Cerebellar cortex (tissue), 1 donor: ENCODE results near the gene DNAAF5.

Experiments
- DNase-seq: peaks from one replicate; pipeline ENCODE4 v3.0.0-alpha.2; 2015; ENCODE audit warnings: low spot score

The DNAAF5 gene

DNA sequence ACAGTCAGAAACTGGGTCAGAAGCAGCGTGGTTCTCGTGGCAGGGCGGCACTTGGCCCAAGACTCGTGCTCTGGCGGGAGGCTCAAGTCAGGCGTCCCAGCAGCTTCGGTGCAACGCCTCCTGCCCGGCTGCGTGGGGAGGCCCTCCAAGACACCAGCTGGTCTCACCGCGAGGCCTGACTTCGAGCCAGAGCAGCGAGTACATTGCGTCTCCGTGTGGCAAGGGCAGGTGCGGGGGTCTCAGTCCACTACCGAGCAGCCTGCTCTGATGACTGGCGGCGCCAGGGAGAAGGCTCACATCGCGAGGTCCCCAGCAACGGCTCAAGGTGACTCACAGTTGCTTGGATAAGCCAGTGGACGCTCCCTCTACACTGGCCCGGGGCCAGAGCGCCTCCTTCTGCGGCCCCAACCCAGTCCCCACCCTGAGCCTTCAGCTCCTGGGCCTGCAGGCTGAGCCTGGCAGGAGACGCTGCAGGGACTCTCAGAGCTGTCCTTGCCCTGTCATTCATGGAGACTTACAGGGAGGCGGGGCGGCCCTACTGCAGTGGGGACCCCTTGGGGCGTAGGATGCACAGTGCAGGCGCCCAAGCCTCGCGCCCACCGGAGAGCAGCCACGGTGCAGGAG lies 42.5 kb downstream of the DNAAF5 start:
- peak; percentile 84 for DNase-seq

DNA sequence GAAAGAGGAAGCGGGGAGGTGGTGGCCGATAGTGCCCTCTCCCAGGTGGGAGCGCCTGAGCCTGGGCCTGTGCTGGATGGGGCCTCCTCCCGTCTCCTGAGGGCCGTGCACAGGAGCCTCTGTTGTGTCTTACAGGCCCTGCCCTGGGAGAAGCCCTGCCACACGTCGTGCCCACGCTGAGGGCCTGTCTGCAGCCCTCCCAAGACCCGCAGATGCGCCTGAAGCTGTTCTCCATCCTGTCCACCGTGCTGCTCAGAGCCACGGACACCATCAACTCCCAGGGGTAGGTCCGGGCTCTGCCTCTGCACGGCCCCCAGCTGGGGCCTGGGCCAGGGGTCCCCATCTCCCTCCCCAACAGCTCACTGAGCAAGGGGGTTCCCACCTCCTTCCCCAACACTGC lies 43.8 kb downstream of the DNAAF5 start:
- DNase-seq: no peak

DNA sequence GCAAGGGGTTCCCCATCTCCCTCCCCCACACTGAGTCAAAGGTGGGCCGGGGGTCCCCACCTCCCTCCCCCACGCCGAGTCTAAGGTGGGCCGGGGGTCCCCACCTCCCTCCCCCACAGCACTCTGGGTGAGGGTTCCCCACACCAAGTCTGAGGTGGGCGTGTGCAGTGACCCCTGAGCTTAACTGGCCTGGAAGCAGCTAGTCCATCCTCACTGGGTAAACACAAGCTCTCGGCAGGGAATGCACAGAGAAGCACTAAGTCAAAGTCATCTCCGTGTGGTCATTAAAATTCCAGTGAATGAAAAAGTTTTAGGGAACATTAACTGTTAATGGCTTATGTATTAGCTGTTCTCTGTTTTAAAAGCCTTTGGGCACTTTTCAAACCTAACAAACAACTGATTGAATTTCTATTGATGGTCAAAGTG lies 44.3 kb downstream of the DNAAF5 start:
- DNase-seq: no peak

DNA sequence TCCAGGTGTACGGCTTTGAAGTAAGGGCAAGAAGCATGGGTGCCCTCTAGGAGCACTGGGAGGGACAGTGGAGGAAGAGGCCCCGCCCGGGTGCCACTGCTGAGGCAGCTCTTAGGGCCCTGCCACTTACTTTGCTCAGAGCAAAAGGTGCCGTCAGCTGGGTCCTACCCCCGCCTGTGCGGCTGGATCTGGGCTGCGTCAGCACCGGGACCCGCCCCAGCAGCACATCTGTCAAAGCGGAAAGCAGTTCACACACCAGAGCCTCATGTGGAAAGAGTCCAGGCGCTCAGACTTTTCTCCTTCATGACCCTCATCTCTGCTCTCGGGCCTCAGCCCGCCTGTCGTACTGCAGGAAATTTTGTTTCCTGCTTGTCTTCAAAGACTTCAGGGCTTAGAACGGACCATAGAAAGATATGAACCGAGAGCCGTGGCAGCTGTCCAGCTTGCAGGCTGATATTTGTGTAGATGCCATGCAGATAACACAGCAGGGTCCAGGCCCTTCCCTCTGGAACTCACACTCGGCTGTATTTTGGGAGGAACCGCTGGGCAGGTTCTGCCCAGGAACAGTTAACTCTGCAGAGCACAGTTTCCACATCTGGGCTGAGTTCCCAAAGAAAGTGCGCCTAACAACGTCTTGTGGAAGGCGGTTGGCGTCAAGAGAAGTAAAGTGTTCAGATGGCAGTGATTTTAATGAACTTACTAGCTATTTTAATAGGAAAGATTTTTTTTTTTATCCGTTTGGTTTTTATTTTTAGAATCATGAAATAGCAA lies 44.9 kb downstream of the DNAAF5 start:
- DNase-seq: peak; percentile 5

DNA sequence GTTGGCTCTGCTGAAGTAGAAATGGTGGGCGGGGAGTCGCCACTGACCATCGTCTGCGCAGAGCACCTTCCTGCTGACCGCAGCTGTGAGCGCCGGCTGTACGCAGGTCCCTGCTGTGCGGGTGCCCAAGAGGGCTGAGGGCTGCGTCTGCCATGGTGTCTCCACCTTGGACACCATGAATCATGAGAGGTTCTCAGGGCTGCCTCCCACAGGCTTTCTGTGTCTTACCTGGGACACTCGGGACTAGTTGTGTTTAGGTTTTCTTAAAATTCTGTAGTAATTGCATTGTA lies 45.5 kb downstream of the DNAAF5 start:
- DNase-seq: no peak

DNA sequence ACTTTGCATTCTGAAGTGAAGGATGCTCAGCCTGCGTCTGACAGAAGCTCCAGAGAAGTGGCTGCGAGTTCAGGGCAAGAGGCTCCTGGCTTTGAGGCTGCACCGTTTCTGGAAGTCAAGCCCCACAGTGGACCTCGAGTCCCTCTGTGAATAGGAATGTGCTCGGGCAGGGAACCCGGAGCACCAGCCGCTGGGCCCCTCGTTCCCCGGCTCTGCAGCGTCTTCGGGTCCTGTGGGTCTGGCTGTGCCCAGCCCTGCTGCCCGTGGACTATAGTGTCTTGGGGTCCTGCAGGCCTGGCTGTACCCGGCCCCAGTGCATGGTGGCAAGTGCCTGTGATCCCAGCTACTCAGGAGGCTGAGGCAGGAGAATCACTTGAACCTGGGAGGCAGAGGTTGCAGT lies 45.9 kb downstream of the DNAAF5 start:
- DNase-seq: no peak

DNA sequence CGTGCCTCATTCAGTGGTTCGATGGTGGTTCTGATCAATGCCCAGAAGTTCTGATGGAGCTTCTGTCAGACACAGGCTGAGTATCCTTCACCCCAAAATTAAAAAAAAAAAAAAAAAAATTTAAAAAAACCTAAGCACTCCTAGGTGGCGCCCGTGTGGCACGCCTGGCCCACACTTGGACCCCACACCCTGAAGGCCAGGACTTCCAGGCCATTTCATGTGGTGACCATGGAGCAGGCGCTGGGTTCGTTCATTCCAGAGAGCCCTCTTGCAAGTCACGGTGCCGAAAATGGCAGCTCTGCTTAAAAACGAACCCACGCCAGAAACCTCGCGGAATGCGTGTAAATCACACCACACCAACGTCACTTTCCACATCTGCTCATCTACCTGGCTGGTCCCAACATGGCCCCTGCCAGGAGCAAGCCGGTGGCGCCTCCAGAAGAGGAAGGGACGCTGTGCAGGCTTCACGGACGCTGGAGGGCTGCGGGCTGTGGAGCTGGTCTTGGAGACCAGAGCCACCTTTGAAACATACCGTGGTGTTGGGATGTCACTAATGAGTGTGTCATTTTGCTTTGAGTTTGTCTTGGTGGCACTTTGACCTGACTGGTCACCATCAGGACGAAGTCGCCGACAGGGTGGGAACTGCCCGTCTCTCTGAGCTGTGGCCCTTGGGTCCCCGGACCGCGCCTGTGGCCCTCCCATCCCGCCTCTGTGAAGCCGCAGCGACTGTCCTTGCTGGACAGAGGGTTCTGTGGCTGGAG lies 46.5 kb downstream of the DNAAF5 start:
- DNase-seq: peak; percentile 3

DNA sequence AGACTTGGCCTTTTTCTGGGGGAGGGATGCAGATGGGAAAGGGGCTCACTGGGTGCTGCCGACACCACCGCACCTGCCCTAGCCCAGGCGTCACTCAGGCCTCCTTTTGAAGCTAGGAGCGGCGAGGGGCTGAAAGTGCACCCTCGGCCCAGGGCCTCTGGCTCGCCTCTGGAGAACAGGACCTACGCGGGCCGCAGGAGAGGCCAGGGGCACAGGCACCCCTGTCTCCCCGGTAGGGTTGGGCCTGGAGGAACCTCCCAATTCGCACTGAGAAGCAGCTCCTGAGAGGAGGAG lies 47.1 kb downstream of the DNAAF5 start:
- no peak for DNase-seq

DNA sequence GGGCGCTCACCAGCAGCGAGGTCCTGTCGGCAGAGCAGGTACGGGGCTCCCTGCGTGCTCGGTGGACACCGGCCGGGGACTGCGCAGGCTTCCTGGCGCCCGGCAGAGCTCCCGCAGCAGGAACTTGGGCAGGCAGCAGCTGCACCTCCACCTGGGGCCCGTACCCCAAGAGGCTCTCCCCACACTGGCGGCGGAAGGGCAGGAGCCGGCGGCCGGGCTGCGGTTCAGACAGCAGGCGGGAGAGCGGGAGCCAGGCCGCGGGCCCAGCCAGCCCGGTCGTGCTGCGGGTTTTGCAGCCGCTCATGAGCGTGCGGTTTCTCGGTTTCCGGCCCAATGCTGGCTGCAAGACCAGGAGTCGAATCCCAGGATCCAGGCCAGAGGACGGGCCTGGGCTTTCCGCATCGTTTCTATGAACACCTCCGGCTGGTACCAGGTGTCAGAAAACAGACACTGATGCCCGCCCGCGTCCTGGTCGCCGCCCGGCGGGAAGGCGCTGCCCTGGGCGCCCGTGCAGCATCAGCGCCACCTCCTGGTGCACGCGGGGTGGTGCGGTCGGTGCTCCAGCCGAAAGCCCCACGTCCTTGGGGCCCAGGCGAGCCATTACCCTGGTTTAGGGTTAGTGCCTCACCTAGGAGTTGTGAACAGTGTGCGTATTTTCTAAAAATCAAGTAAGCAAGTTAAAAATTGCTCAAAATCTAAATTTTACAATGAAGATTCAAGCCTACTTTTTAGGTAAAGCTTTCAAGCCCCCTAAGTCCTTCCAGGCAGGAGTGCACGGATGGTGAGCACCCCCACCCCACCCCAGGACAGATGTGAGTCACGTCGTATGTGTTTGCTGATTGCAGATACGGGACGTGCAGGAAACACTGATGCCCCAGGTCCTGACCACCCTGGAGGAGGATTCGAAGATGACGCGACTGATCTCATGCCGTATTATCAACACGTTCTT lies 47.9 kb downstream of the DNAAF5 start:
- peak; percentile 76 for DNase-seq

DNA sequence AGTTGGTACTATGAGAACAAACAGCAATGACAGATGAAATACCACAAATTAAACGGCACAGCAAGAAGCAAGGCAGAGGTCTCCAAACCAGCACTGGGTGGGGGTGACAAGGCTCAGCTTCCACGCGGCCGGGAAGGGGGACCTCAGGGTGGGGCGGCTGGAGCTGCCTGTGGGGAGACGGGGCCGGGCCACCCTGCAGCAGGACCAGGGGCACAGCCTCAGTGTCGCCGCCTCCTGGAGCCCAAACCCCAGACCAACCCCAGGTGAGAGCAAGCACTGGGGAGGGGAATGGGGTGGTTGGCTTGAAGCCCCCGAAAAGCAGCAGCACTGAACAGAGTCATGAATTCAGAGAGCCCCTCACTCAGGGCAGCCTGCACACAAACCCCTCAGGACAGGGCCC lies 49.9 kb downstream of the DNAAF5 start:
- no peak for DNase-seq

DNA sequence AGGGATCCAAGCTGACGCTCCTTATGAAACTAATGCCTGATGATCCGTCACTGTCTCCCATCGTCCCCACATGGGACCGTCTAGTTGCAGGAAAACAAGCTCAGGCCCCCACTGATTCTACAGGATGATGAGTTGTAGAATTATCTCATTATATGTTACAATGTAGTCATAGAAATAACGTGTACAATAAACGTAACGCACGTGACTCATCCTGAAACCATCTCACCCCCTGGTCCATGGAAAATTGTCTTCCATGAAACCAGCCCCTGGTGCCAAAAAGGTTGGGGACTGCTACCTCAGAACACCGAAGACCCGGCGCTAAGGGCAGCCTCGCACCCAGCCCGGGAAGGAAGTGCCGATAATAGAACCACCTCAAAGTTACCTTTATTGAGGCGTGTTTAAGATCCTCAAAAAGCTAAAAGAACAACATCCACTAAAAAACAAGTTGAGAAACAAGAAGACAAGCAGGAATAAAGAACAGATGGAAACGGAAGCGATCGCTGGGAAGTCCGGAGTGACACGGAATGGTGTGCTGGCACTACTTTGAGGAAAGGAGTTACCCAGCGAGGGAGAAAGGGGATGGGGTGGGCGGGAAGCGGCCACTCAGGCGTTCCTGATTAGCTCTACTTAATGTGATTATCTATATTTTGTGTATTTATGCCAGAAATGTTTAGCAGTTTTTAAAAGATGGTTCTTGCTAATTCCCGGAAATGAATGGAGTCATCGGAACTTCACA lies 50.7 kb downstream of the DNAAF5 start:
- DNase-seq: no peak

DNA sequence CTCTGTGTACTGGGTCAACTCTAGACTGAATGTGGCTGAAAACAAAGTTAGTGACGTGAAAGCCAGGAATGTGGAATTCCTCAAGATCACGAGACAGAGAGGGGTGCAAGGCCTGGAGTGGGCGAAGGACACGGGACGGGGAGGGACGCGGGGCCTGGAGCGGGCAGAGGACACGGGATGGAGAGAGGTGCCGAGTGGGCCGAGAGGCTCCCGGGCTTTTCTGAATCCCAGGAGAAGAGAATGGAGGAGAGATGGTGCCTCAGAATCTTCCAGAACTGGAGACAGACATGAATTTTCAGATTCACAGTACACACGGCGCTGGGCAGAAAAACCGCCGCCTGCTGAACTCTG lies 51.2 kb downstream of the DNAAF5 start:
- DNase-seq: no peak

DNA sequence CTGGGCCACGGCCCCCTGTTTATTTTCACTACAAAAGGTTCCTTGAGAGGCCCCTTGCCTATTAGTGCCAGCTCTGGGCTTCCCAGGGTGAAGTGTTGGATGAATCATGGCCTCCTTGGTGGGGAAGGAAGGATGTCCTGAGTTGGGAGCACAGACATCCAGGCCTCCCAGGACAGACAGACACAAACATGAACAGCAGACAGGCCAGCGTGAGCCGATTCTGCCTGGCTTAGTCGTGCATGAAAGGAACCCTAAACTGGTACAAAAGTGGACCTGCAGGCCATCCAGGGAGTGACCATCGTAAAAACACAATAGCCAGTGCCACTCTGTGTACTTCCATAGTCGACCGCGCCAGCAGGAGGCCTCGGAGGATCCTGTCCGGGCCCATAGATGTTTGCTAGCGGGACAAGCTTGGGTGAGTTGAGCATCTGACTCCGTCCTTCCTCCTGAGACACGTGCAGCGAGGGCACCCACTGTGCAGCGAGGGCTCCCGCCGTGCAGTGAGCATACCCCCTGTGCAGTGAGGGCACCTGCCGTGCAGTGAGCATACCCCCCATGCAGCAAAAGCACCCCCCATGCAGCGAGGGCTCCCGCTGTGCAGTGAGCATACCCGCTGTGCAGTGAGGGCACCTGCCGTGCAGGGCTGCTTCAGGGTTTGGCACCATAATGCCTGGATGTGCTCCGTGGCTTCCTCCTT lies 51.9 kb downstream of the DNAAF5 start:
- DNase-seq: no peak

DNA sequence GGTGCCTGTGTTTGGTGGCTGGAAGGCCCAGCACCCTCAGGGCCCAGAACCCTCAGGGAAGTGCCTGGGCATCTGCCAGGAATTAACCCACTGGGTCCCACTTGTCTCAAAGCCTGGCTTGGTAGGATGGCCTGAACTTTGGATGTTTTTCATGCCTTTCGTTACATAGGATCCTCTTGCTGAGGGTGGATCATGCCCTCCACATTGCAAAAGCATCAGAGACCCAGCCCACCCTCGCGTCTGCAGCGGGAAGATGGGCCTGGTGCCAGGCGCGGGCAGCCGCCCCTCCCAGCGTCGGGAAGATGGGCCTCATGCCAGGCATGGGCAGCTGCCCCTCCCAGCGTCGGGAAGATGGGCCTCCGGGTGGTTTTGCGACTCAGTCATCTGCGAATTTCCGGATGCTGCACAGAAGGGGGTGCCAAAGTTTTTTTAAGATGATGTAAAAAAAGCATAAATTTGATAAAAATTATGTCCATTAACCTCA lies 52.5 kb downstream of the DNAAF5 start:
- no peak for DNase-seq

DNA sequence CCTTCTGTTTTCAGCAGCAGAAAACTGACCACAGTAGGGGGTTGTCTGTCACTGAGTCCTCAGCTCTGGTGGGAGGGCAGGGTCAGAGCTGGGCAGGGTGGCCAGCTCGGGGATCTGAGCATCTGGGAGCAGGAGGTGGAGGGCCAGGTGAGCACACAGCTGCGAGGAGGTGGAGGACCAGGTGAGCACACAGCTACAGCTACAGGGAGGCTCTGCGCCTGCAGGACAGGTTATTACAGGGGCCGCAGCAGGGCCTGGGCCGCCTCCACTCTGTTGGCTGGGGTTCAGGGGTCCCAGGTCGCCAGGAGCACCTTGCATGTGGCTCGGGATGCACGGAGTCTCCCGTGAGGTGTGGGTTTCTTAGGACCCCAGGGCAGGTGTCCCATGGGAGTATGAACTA lies 53.0 kb downstream of the DNAAF5 start:
- no peak for DNase-seq

DNA sequence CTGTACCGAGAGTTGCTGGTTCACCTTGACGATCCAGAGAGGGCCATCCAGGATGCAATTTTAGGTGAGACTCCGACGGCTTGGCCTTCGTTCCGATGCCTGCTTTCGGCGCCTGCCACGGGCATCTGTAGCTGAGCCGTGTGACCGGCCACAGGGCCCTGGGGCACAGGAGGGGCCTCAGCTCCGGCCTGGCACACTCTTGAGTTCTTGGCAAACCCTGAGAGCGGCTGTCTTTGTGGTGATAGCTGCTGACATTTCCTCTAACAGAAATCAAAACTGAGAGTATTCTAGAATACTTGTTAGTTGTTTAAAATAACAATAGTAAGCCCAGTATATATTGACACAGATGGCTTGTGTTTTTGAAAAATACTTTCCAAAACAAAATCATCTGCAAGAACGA lies 53.6 kb downstream of the DNAAF5 start:
- peak; percentile 60 for DNase-seq

DNA sequence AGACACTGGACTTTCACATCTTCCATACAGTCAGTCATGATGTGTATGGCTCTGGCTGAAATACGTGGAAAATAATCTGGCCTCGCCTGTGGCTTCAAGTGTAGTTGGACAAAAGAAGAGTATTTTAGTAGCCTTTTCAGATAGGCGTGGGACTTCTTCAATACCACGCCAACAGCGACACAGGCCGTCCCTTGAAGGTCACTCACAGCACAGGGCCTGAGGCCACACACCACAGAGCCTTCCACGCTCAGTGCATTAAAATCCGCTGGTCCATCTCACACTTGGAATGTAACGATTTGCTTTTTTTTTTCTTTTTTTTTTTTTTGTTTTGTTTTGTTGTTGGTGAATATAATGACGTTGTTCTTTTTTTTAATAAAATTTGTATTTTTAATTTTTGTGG lies 54.0 kb downstream of the DNAAF5 start:
- no peak for DNase-seq

DNA sequence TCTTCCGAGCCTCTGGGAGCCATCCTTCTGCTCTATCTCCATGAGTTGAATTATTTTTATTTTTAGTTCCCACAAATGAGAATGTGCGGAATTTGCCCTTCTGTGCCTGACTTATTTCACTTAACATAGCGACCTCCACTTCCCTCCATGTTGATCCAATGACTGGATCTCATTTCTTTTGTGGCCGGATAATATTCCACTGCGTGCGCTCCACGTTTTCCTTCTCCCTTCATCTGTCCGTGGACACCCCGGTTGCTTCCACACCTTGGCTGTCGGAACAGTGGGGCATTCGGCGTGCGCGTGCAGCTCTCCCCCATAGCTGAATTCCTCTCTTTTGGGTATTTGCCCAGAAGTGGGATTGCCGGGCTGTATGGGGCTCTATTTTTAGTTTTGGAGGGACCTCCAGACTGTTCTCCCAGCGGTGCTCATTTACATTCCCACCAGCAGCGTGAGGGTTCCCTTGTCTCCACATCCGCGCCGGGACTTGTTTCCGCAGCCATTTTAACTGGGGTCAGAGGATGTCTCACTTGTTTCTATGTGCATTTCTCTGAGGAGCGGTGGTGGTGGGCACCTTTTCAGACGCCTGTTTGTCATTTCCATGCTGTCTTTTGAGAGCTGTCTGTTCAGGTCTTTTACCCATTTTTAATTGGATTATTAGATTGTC lies 54.8 kb downstream of the DNAAF5 start:
- DNase-seq: no peak

DNA sequence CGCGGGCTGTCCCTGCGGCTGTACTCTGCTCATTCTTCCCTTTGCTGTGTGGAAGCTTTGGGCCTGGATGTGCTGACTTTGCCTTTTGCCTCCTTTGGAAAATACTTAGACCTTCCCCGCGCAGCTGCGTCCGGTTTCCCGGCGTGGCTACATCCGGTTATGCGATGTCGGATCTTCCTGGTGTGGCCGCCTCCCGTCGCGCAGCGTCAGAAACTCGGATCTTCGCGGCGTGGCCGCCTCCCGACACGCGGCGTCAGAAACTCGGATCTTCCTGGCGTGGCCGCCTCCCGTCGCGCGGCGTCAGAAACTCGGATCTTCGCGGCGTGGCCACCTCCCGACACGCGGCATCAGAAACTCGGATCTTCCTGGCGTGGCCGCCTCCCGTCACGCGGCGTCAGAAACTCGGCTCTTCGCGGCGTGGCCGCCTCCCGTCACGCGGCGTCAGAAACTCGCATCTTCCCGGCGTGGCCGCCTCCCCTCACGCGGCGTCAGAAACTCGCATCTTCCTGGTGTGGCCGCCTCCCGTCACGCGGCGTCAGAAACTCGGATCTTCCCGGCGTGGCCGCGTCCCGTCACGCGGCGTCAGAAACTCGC lies 55.5 kb downstream of the DNAAF5 start:
- no peak for DNase-seq
